Measurements from ENCODE around the gene MYLK3.

- TF ChIP-seq PATZ1 (CRISPR knock-in tag; IDR thresholded peaks at IDR 0.05; ENCODE audit: borderline replicate concordance) (no peak), ISL1 (CRISPR knock-in tag; IDR thresholded peaks at IDR 0.05) (no peak), GLIS3 (CRISPR knock-in tag; IDR thresholded peaks at IDR 0.05) (no peak), ZFP3 (CRISPR knock-in tag; IDR thresholded peaks at IDR 0.05) (no peak), TOX (CRISPR knock-in tag; IDR thresholded peaks at IDR 0.05; ENCODE audit: borderline replicate concordance) (no peak), ESRRG (CRISPR knock-in tag; IDR thresholded peaks at IDR 0.05) (no peak), ZC3H10 (CRISPR knock-in tag; IDR thresholded peaks at IDR 0.05) (no peak), CSDC2 (CRISPR knock-in tag; IDR thresholded peaks at IDR 0.05) (no peak), ZFP30 (CRISPR knock-in tag; IDR thresholded peaks at IDR 0.05) (no peak), OSR1 (CRISPR knock-in tag; IDR thresholded peaks at IDR 0.05) (no peak), ZNF70 (CRISPR knock-in tag; IDR thresholded peaks at IDR 0.05) (no peak)
- TF ChIP-seq, protein P1, sequence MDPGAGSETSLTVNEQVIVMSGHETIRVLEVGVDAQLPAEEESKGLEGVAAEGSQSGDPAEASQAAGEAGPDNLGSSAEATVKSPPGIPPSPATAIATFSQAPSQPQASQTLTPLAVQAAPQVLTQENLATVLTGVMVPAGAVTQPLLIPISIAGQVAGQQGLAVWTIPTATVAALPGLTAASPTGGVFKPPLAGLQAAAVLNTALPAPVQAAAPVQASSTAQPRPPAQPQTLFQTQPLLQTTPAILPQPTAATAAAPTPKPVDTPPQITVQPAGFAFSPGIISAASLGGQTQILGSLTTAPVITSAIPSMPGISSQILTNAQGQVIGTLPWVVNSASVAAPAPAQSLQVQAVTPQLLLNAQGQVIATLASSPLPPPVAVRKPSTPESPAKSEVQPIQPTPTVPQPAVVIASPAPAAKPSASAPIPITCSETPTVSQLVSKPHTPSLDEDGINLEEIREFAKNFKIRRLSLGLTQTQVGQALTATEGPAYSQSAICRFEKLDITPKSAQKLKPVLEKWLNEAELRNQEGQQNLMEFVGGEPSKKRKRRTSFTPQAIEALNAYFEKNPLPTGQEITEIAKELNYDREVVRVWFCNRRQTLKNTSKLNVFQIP (CRISPR knock-in tag; IDR thresholded peaks at IDR 0.05; ENCODE audit: borderline replicate concordance, low read depth): no peak
Measured at GRCh38 chr16:46759309-46759708, 11.2 kb upstream of the MYLK3 start.

Measured in SK-N-SH treated with all-trans-retinoic acid at 6 μM for 48 hours (cell line).